DOHH2 (cell line): ENCODE data around the gene ADAMTS12.

Experiments
- H3F3A ChIP-seq: fragments of 200-600 bp; sonication (generic), shearing (Covaris generic); 2 replicates; pipeline ENCODE4 v1.6.0; 2016; ENCODE audit warnings: antibody characterized with exemption, mild to moderate bottlenecking; ENCODE audit not compliant: control insufficient read depth, insufficient read depth
- H3K27ac ChIP-seq: fragments of 200-600 bp; sonication (generic); 2 replicates; pipeline ENCODE4 v1.5.1; 2014; ENCODE audit warnings: low read depth, mild to moderate bottlenecking, low read length, moderate library complexity
- H3K27me3 ChIP-seq: fragments of 200-600 bp; sonication (generic); 2 replicates; pipeline ENCODE4 v1.6.1; 2014; ENCODE audit warnings: mild to moderate bottlenecking, low read length, mixed read lengths; ENCODE audit not compliant: control insufficient read depth
- H3K36me3 ChIP-seq: fragments of 200-600 bp; sonication (generic); 2 replicates; pipeline ENCODE4 v1.6.1; 2014; ENCODE audit warnings: mild to moderate bottlenecking, low read length, moderate library complexity, mixed read lengths; ENCODE audit not compliant: control insufficient read depth
- H3K4me1 ChIP-seq: fragments of 200-600 bp; sonication (generic); 2 replicates; pipeline ENCODE4 v1.6.1; 2014; ENCODE audit warnings: mild to moderate bottlenecking, low read length, mixed read lengths; ENCODE audit not compliant: control insufficient read depth
- H3K4me2 ChIP-seq: fragments of 200-600 bp; sonication (generic); 2 replicates; pipeline ENCODE4 v1.6.0; 2014; ENCODE audit warnings: mild to moderate bottlenecking, low read length, moderate library complexity
- H3K4me3 ChIP-seq: fragments of 200-600 bp; sonication (generic); 2 replicates; pipeline ENCODE4 v1.5.1; 2014; ENCODE audit warnings: mild to moderate bottlenecking, low read length, mixed read lengths
- H3K79me2 ChIP-seq: fragments of 200-600 bp; sonication (generic); 2 replicates; pipeline ENCODE4 v1.6.1; 2014; ENCODE audit warnings: mild to moderate bottlenecking, low read length, mixed read lengths; ENCODE audit not compliant: control insufficient read depth
- H3K9me2 ChIP-seq: fragments of 200-600 bp; sonication (generic); replicated peaks from 2 replicates; pipeline ENCODE4 v1.6.1; 2014; ENCODE audit warnings: mild to moderate bottlenecking, low read length, mixed read lengths; ENCODE audit not compliant: control insufficient read depth
- H3K9me3 ChIP-seq: fragments of 200-600 bp; sonication (generic); 2 replicates; pipeline ENCODE4 v1.6.1; 2014; ENCODE audit warnings: antibody characterized with exemption, low read length, mixed read lengths; ENCODE audit not compliant: control insufficient read depth, insufficient read depth
- H4K20me1 ChIP-seq: fragments of 200-600 bp; sonication (generic); 2 replicates; pipeline ENCODE4 v1.6.0; 2014; ENCODE audit warnings: low read depth, mild to moderate bottlenecking, antibody characterized with exemption, low read length, moderate library complexity; ENCODE audit not compliant: control insufficient read depth, insufficient read depth
- CTCF ChIP-seq: fragments of 200-600 bp; sonication (generic); IDR thresholded peaks from one replicate; pipeline ENCODE4 v1.5.1; 2014; ENCODE audit warnings: antibody characterized with exemption, mild to moderate bottlenecking, low read depth, low read length; ENCODE audit not compliant: poor library complexity, severe bottlenecking
- EZH2phosphoT487 ChIP-seq: fragments of 200-600 bp; sonication (generic); IDR thresholded peaks from 2 replicates; pipeline ENCODE4 v1.6.1; 2017; ENCODE audit warnings: borderline replicate concordance, mild to moderate bottlenecking, antibody characterized with exemption, low read length, moderate library complexity, mixed read lengths

ADAMTS12 gene

GRCh38 chr5:33737284-33737683, 154.5 kb downstream of the ADAMTS12 start:
- Histone ChIP-seq H3K9me3 (no peaks in the 10 kb centered on the region), H3K9me2 (no peaks in the 10 kb centered on the region), H4K20me1 (no peaks in the 10 kb centered on the region), H3F3A (no peaks in the 10 kb centered on the region), H3K4me3 (no peak overlapping the region), H3K27me3 (no peaks in the 10 kb centered on the region), H3K4me1 (no peaks in the 10 kb centered on the region), H3K27ac (no peak overlapping the region), H3K4me2 (no peak overlapping the region), H3K36me3 (no peaks in the 10 kb centered on the region), H3K79me2 (no peaks in the 10 kb centered on the region)
- no peak for TF ChIP-seq EZH2phosphoT487
- no peak for TF ChIP-seq CTCF

GRCh38 chr5:33736510-33736909, 155.3 kb downstream of the ADAMTS12 start:
- Histone ChIP-seq H3K36me3 (no peaks in the 10 kb centered on the region), H3K9me3 (no peaks in the 10 kb centered on the region), H3K4me1 (no peaks in the 10 kb centered on the region), H4K20me1 (no peaks in the 10 kb centered on the region), H3K27me3 (no peaks in the 10 kb centered on the region), H3K27ac (no peak overlapping the region), H3K4me3 (no peak overlapping the region), H3K9me2 (no peaks in the 10 kb centered on the region), H3K4me2 (no peak overlapping the region), H3F3A (no peaks in the 10 kb centered on the region), H3K79me2 (no peaks in the 10 kb centered on the region)
- TF ChIP-seq CTCF (no peak), EZH2phosphoT487 (no peak)

GRCh38 chr5:33735072-33735471, 156.7 kb downstream of the ADAMTS12 start:
- H3K79me2 ChIP-seq = no peaks in the 10 kb centered on the region
- no peaks in the 10 kb centered on the region for H3K4me1 ChIP-seq
- H3F3A ChIP-seq = no peaks in the 10 kb centered on the region
- no peaks in the 10 kb centered on the region for H3K27me3 ChIP-seq
- no peak overlapping the region for H3K27ac ChIP-seq
- H3K9me2 ChIP-seq = no peaks in the 10 kb centered on the region
- H3K36me3 ChIP-seq = no peaks in the 10 kb centered on the region
- H3K4me2 ChIP-seq = no peak overlapping the region
- no peaks in the 10 kb centered on the region for H3K9me3 ChIP-seq
- no peak for TF ChIP-seq EZH2phosphoT487
- TF ChIP-seq CTCF = no peak
- H4K20me1 ChIP-seq = no peaks in the 10 kb centered on the region
- no peak overlapping the region for H3K4me3 ChIP-seq

GRCh38 chr5:33734537-33734936, 157.3 kb downstream of the ADAMTS12 start:
- Histone ChIP-seq H3K36me3 (no peaks in the 10 kb centered on the region), H4K20me1 (no peaks in the 10 kb centered on the region), H3K79me2 (no peaks in the 10 kb centered on the region), H3K4me2 (no peak overlapping the region), H3K4me1 (no peaks in the 10 kb centered on the region), H3K27ac (no peak overlapping the region), H3K4me3 (no peak overlapping the region), H3K9me2 (no peaks in the 10 kb centered on the region), H3K9me3 (no peaks in the 10 kb centered on the region), H3F3A (no peaks in the 10 kb centered on the region), H3K27me3 (no peaks in the 10 kb centered on the region)
- no peak for TF ChIP-seq CTCF
- TF ChIP-seq EZH2phosphoT487 = no peak
